Right ventricle myocardium superior (tissue), 1 donor: Measurements from ENCODE around the gene RPS6KC1. TPM values are rescaled to one million over a fixed set of nuclear protein-coding genes. Genes with fewer than 3 reads are reported as not detected.
"Not testable (repeated sequence)": the region's sequence is repeated elsewhere in the genome, so short reads cannot be mapped to it uniquely, and the experiment has no call there.

Source experiments
- ATAC-seq: fragments of 200-7000 bp; cut with Tn5 transposase; one replicate; pipeline ENCODE4 v1.9.1; 2020; ENCODE audit warnings: mild to moderate bottlenecking; ENCODE audit not compliant: poor library complexity
- DNase-seq: peaks from one replicate; pipeline ENCODE4 v3.0.0-alpha.2; 2020
- intact Hi-C: fragments of 100-400 bp; cut with DNase I; formaldehyde crosslinking; loops from one replicate; pipeline ENCODE4 v1.11.2; 2022
- long read RNA-seq: library from polyadenylated mRNA; unstranded; transcript quantifications from one replicate; pipeline ENCODE4 v2.0.0, GENCODE V29; 2021
- total RNA-seq: library from RNA; stranded (reverse); fragmentation: NEBNext Ultra II Directional; extraction: Animal tissue kit (Norgen Biotek cat#: 25700); gene quantifications from one replicate; pipeline ENCODE4 v1.2.1, GENCODE V29; 2021
- donor health status: DM: no; HTN: yes; CAD: no; lungs with severe emphysema.

The RPS6KC1 gene, protein sequence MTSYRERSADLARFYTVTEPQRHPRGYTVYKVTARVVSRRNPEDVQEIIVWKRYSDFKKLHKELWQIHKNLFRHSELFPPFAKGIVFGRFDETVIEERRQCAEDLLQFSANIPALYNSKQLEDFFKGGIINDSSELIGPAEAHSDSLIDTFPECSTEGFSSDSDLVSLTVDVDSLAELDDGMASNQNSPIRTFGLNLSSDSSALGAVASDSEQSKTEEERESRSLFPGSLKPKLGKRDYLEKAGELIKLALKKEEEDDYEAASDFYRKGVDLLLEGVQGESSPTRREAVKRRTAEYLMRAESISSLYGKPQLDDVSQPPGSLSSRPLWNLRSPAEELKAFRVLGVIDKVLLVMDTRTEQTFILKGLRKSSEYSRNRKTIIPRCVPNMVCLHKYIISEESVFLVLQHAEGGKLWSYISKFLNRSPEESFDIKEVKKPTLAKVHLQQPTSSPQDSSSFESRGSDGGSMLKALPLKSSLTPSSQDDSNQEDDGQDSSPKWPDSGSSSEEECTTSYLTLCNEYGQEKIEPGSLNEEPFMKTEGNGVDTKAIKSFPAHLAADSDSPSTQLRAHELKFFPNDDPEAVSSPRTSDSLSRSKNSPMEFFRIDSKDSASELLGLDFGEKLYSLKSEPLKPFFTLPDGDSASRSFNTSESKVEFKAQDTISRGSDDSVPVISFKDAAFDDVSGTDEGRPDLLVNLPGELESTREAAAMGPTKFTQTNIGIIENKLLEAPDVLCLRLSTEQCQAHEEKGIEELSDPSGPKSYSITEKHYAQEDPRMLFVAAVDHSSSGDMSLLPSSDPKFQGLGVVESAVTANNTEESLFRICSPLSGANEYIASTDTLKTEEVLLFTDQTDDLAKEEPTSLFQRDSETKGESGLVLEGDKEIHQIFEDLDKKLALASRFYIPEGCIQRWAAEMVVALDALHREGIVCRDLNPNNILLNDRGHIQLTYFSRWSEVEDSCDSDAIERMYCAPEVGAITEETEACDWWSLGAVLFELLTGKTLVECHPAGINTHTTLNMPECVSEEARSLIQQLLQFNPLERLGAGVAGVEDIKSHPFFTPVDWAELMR
- total RNA-seq = 9.7 TPM
- long read RNA-seq, full-length matches to known transcripts = 8 of 28 reads
- long read RNA-seq, partial matches to known transcripts = 2 of 28 reads
- long read RNA-seq, other reads (novel, unspliced or antisense) = 18 of 28 reads

DNA sequence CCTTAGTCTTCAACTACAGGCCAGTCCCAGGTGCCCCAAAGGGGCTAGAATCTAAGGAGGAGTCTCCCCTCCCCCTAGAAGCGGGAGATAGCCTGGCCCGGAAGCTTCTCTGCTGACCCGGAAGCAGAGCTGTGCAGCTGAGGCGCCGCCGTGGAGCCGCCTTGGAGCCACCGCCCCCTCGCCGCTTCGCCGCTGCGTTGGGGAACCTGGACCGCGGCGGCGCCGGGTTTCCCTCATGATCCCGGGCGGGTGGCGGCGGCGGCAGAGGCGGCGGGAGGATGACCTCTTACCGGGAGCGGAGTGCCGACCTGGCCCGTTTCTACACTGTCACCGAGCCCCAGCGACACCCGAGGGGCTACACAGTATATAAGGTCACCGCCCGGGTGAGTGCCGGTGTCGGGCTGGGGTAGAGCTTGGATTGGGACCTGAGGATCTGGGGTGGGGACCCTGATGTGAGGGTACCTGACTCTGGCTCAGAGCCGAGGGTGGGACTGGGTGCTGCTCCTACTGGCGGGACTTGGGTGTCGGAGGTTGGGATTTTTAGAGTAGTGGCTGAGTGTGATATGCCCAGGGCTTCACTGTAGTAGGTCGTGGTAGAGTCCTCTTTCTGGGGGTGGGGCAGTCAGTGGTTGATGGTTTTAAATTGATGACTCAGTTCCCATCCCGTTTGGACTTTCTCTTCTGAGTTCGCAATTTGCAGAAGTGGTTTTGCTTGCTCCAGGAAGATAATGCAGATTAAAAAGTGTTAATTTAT is at the start of gene RPS6KC1:
Gene RPS6KC1 (plus strand): TSS at position 115 of the 754 bp plus-strand sequence. CDS start 164 bp downstream, at position 279.
- DNase-seq = peak; percentile 92
- intact Hi-C loops = no loop called here

DNA sequence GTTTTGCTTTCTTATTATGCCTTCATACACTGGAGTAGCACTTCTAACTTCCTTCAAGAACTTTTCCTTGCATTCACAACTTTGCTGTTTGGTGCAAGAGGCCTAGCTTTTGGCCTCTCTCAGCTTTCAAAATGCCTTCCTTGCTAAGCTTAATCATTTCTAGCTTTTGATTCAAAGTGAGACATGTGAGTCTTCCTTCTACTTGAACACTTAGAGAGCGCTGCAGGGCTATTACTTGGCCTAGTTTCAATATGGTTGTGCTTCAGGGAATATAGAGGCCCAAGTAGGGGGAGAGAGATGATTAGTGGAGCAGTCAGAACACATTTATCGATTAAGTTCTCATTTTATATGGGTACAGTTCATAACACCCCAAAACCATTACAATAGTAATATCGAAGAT is 47.8 kb upstream of the RPS6KC1 start:
- no peak for ATAC-seq
- DNase-seq = no peak
- intact Hi-C loops = no loop called here

More for the DNA sequence above, at the start of gene RPS6KC1:
- peak; percentile 100 for ATAC-seq

DNA sequence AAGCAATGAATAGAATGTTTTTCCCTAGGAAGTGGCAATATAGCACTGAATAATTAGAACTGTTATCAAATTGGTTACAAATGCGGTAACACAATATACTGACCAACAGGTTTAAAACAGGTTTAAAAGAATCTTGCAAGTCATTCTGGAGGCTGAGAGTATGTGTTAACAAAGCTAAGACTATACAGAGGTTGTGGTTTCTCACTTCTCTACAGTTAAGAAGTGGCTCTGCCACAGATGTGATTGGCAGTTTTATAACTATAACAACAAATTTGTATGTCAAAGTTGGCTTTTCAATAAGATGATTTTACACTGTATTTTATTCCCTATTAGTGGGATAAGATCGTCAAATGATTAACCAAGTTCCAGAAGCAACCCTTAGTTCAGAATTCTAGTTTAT is 42.5 kb upstream of the RPS6KC1 start:
- no peak for ATAC-seq

DNA sequence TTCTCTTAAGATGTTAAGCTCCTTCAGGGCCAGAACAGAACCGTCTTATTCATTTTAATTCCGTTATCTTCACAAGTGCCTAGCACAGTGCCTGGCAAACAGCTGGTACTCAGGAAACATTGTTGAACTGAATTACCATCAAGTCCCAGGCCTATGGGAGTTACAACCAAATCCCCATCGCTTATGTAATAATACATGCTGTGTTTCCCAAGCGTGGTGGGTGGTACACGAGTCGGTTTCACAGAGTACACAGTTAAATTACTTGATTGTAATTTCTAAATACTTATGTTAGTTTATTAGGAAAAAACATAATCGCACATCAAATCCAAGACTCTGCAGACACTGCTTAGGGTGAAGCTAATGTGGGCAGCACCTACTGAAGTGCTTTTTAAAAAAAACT is 36.4 kb upstream of the RPS6KC1 start:
- ATAC-seq (no peak), DNase-seq (no peak)
- intact Hi-C loops = no loop called here

More for the DNA sequence above, 42.5 kb upstream of the RPS6KC1 start:
- intact Hi-C loops = no loop called here
- DNase-seq = no peak

DNA sequence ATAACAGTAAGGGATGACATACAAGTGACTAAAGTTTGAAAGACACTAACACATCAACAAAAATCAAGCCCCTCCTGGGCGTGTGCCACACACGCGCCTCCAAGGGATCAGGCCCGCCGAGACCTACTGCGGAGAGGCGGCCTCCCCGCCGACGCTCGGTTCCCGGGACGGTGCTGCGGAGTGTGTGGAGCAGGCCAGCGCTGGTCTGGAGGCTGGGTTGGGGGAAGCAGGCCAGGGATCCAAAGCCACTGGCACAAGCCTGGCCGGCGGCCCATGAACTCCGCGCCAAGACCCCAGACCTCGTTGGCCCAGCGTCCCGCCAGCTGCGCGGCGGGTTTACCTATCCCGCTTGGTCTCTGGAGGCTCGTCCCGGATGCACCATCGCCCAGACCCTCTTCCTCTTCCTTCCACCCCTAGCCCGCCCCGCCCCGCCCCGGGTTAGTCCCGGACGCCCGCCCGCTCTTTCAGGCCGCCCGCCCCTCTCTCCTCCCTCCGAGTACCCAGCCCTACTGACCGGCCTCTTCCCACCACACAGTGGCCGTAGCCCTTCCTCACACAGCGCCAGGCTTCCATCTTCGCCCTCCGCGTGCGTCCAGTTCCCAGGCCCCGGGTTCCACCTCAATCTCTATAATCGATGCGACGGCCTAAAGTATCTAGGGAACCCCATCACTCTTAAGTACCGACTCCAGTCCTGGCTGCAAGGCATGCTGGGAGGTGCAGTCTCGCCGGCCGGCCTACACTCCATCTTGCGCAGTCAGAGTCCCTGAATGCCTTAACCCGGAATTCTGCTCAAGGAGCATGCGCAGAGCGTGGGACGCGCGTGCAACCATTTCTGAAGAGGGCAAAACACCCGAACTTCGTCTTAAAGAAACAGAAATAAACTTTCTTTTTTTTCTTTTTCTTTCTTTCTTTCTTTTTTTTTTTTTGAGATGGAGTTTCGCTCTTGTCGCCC is 35.7 kb upstream of the RPS6KC1 start, which contains the start of gene ANGEL2:
Gene ANGEL2 (minus strand): TSS at position 769 of the 952 bp plus-strand sequence. CDS start 196 bp downstream, at position 573.
- intact Hi-C loops = no loop called here
- ATAC-seq = peak; percentile 98

DNA sequence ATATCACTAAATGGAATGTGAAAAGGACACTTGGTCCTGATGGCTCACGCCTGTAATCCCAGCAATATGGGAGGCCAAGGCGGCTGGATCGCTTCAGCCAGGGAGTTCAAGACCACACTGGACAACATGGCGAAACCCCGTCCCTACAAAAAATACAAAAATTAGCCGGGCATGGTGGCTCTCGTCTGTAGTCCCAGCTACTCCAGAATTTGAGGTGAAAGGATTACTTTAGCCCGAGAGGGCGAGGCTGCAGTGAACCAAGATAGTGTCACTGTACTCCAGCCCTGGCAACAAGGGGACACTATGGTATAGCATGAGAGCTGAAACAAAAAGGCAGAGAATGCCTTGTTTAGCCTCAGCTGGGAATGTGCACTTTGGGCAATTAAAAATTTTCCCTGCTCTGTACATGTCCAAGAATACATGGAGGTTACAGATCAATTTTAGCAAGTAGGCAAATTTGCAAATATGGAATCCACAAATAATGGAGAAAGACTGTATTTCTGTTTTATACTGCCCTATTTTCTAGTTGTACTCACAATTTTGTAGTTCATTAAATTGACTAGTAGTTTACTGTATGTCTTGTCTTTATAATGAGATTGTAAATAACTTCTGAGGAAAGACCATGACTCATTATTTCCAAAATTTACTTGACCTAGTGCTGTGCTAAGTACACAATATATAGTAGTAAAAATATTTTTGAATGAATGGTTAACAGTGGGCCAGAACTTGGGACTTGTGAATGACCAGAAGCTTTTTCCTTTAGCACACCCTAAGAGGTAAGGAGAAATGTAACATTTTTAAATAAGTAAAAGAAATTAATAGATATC is 33.4 kb upstream of the RPS6KC1 start:
- no peak for DNase-seq
- intact Hi-C loops = no loop called here
- ATAC-seq = no peak

More for the DNA sequence above, 35.7 kb upstream of the RPS6KC1 start, which contains the start of gene ANGEL2:
- peak; percentile 98 for DNase-seq

DNA sequence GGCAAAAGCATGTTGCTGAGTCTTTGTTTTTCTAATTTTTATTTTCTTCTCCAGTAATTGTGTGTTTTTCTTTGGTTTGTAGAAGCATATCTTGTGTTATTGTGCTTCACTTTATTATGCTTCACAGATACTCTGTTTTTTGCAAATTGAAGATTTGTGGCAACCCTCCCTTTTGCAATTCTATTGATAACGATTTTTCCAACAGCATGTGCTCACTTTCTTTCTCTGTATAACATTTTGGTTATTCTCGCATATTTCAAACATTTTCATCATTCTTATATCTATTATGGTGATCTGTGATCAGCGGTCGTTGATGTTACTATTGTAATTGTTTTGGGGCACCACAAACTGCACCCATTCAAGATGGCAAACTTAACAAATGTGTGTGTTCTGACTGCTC is 31.6 kb upstream of the RPS6KC1 start:
- DNase-seq (no peak), ATAC-seq (no peak)

DNA sequence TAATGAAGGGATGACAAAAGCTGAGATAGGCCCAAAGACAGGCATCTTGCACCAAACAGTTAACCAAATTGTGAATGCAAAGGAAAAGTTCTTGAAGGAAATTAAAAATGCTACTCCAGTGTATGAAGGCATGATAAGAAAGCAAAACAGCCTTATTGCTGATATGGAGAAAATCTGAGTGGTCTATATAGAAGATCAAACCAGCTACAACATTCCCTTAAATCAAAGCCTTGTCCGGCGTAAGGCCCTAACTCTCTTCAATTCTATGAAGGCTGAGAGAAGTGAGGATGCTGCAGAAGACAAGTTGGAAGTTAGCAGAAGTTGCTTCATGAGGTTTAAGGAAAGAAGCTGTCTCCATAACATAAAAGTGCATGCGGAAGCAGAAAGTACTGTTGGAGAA is 31.0 kb upstream of the RPS6KC1 start:
- intact Hi-C loops = no loop called here
- no peak for DNase-seq
- ATAC-seq = no peak

More for the DNA sequence above, 31.6 kb upstream of the RPS6KC1 start:
- intact Hi-C loops = no loop called here

DNA sequence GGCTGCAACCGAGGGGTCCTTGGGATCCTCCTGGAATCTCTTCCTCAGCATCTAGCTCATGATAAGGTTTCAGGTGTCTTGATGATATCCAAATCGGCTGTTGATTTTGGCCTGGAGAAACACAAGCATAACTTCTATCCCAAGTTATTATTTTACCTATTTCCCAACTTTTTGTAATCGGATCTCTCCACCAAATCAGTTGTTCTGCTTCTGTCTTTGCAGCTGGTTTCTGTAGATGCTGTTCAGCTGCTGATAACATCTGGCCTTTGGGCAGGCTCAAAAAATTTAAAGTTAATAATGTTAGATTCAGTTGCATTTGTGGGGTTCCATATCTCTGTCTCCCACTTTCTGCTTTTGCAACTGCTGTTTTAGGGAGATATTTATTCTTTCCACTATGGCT is 24.0 kb upstream of the RPS6KC1 start:
- intact Hi-C loops = not testable (repeated sequence)

DNA sequence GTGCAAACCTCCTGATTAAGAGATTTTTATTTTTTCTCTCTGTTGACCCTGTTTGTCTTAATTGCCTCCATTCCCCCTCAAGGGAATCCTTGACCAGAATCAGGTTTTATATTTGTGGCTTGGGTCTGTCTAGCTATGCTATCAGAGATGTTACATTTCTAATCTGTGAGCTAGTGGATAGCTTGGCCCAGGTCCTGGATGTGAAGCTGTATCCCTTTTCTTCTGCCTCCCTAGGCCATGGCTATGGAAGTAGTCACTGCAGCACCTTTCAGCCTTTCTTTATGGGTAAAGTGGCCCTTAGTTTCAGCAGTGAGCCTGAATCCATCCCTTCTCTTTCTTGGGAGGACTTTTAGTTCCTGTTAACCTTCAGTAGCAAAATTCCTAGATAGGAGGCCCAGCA is 18.4 kb upstream of the RPS6KC1 start:
- intact Hi-C loops = no loop called here
- ATAC-seq (no peak), DNase-seq (no peak)

More for the DNA sequence above, 24.0 kb upstream of the RPS6KC1 start:
- not testable (repeated sequence) for DNase-seq, ATAC-seq

DNA sequence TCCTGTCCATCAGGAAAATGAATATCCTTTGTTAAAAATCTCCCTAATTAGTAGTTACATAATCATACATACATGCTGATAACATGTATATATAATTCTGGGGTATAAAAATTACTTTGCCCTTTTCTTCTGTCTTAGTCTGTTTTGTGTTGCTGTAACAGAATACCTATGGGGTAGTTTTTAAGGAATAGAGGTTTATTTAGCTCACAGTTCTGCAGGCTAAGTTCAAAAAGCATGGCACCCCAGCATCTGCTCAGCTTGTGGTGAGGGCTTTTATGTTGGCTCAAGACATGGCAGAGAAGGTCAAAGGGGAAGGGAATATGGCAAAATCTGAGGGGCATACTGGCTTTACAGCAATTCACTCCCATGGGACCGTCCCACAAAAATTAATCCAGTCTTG is 16.3 kb upstream of the RPS6KC1 start:
- no peak for DNase-seq
- intact Hi-C loops = no loop called here
- no peak for ATAC-seq

DNA sequence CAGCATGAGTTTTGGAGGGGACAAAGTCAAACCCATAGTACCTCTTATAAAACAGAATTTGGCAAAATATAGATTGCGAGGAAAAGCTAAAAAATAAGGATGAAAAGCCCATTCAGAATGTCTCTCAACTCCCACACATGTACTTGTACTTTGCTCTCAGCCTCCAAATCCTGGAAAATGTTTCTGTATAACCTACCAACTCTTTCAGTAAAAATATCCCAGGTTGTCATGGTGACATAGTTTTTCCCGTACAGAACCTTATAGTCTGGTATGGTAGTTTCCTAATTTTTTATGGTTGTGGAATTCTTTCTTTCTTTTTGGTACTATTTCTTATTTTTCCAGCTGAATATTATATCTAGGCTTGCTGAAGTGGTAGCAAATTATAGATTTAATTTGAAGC is 15.5 kb upstream of the RPS6KC1 start:
- ATAC-seq (no peak), DNase-seq (no peak)
- intact Hi-C loops = no loop called here

DNA sequence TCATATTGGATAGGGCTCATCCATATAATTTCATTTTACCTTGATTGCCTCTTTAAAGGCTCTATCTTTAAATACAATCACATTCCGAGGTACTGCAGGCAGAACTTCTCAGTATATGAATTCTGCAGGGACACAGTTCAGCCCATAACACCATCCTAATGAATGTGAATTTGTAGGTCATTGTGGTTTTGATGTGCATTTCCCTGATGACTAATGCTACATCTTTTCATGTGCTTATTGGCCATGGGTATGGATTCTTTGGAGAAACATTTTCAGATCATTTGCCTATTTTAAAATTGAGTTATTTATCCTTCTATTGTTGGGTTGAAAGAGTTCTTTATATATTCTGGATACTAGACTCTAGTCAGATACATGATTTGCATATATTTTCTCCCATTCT is 9.6 kb upstream of the RPS6KC1 start:
- no peak for ATAC-seq
- no peak for DNase-seq
- intact Hi-C loops = no loop called here

DNA sequence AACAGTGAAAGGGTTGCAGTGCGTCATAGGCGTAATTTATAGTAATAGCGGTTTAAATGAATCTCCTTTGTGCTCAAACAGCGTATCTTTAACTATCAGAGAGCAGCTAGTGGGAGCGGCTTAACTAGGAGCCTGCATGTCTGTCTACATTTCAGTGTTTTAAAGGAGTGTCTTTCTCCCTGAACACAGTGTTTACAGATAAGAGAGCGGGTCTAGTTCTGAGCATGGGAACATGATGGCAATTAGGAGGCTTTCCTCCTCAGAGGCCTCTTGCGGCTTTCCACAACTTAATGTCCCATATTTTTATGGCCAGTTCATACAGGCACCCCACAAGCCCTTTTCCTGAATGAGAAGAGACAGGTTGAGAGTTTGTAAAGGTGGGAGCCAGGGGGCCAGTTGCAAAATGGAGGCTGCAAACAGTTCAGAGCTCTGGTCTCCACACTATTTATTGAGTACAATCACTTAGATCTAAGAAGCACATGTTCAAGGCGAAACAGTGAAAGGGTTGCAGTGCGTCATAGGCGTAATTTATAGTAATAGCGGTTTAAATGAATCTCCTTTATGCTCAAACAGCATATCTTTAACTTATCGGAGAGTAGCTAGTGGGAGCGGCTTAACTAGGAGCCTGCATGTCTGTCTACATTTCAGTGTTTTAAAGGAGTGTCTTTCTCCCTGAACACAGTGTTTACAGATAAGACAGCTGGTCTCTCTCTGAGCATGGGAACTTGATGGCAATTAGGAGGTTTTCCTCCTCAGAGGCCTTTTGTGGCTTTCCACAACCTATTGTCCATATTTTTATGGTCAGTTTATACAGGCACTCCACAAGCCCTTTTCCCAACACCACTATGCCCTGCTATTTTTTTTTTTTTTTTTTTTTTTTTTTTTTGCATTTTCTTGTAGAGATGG is 5.5 kb upstream of the RPS6KC1 start:
- ATAC-seq, DNase-seq, intact Hi-C loops: not testable (repeated sequence)

DNA sequence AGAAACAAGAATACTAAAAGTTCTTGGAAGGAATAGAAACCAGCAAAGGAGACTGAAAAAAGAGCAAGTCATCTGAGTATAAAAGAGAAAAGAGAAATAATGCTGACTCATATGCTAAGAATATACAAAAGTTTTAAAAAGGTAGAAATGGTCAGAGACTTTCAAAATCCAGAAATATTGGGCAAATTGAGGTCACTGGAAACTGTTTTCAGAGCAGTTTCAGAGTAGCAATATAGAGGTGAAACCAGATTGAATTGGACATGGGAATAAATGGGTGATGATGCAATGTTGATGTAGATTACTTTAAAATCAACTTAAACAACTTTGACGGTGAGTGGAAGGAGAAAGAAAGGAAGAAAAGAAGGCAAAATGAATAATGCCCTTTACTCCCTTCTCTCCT is 1.8 kb upstream of the RPS6KC1 start:
- no peak for DNase-seq
- no peak for ATAC-seq
- intact Hi-C loops = no loop called here
